ENCODE measurements around the gene PPFIBP2.
"Not testable (repeated sequence)": the region's sequence is repeated elsewhere in the genome, so short reads cannot be mapped to it uniquely, and the experiment has no call there.

The PPFIBP2 gene

DNA sequence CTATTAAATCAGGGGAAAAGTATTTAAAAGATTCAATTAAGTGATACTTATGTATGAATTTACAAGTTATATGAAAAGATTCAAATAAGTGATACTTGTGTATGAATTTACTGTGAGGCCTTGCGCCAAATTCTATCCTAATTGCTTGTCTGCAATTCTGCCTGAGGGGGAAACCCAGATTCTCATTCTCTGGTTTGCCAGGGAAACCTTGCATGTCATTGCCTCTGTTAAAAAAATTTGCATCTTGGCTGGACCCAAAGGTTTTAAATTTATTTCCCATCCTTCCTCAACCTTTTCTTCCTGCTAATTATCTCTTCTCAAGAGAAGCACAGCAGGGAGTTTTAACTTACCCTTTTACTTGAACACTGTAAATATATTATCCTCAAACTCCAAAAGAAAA lies 14.7 kb upstream of the PPFIBP2 start:
- no peak for DNase-seq (ENCODE audit: low read depth)

DNA sequence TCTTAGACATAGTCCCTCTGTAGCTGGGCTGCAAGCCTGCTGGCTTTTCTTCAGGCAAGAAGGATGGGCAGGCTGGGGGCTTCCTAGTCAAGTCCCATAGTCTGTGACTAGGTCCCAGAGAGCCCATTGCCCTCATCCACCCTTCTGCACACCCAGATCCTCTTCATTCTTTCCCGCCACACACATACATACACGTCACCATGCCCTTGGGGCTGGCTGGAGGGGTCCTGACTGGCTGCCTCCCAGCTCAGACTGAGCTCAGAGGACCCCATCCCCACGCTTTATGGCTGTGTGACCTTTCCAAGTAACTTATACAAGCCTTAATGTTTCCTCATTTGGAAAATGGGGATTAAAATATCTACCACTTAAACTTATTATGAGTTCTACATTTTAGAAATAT lies 13.5 kb upstream of the PPFIBP2 start:
- no peak for DNase-seq (ENCODE audit: low read depth)

DNA sequence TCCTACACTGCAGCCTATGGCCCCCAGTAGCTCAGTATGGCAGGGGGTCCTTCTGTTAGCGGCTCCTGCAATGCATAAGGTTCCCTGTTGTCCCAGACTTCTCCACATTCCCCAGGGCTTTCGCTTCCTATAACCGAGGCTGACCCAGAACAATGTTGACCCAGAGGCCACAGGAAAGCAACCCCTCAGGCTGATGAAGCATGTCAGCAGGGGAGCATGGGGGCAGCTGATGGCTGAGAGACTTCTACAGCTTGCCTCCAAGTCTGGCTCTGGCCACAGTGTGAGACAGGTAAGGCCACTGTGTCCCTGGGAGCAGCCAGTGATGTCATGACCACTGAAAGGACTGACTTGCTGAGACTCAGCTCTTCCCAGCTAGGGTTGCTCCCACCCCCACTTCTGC lies 12.5 kb upstream of the PPFIBP2 start:
- DNase-seq (ENCODE audit: low read depth): no peak

DNA sequence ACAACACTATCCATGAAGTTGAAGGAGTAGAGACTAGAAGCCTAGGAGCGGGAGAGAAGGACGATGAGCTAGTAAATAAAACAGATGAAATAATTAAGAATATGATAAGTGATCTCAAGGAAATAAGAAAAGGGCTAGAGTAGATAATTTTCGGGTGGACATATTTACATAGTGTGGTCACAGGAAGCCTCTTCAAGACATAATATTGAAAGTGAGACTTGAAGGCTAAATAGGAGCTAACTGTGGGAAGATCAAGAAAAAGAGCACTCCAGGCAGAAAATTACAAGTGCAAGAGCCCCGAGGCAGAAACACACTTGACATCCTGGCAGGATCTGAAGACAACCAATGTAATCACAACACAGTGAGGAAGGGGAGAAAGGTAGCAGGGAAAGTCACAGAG lies 11.9 kb upstream of the PPFIBP2 start:
- no peak for DNase-seq (ENCODE audit: low read depth)

DNA sequence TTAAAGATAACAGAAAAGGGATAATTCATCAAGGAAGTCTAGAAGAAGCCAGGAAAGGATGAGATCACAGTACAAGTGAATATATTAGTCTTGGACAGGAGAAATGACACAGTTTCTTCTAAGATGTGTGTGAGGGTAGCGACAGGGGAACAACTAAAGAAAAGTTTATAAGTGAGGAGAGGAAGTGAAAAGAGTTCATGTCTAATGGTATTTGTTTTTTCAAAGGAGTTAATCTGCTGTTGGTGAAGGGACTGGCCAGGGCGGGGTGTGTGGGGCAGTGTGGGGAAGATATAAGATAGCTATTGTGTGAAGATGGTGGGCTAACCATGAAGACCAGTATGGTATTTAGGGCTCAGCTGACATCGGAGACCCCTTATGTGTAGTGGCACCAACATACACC lies 7.6 kb upstream of the PPFIBP2 start:
- DNase-seq (ENCODE audit: low read depth): no peak

DNA sequence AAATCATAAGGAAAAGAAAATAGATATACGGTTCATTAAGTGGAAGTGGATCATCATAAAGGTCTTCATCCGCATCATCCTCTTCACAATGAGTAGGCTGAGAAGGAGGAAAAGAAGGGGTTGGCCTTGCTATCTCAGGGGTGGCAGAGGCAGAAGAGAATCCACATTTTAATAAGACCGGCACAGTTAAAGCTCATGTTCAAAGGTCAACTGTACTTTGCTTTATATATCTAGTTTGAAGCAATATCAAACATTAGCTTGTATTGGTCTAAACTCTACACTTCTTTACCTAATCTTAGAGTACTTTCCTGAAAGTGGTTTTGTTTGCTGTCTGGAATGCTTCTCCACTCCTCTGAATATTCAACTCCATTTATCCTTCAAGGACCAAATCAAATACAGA lies 5.7 kb upstream of the PPFIBP2 start:
- DNase-seq (ENCODE audit: low read depth): no peak

DNA sequence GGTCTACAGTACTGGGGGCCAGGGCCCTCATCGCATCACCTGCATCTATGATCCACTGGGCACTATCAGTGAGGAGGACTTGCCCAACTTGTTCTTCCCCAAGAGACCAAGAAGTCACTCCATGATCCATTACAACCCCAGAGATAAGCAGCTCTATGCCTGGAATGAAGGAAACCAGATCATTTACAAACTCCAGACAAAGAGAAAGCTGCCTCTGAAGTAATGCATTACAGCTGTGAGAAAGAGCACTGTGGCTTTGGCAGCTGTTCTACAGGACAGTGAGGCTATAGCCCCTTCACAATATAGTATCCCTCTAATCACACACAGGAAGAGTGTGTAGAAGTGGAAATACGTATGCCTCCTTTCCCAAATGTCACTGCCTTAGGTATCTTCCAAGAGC lies 3.8 kb upstream of the PPFIBP2 start:
- DNase-seq (ENCODE audit: low read depth): no peak

DNA sequence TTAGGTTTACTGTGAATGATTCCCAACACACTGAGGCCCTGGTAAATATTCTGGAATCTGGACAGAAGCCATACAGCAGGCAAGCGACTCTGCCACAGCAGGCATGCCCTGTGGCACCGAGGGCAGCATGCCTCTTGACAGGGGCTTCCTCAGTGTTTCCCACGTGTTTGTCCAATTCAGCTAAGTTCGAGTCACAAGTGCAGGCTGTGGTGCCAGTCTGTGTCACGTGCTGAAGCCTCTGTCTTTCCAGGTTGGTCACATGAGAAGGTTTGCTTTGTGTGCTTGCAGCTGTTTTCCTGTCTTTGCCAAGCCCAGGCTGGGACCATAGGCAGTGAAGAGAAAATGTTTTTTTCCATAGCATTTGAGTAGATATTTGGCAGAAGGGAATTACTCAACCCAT lies 2.4 kb upstream of the PPFIBP2 start:
- DNase-seq (ENCODE audit: low read depth): no peak

DNA sequence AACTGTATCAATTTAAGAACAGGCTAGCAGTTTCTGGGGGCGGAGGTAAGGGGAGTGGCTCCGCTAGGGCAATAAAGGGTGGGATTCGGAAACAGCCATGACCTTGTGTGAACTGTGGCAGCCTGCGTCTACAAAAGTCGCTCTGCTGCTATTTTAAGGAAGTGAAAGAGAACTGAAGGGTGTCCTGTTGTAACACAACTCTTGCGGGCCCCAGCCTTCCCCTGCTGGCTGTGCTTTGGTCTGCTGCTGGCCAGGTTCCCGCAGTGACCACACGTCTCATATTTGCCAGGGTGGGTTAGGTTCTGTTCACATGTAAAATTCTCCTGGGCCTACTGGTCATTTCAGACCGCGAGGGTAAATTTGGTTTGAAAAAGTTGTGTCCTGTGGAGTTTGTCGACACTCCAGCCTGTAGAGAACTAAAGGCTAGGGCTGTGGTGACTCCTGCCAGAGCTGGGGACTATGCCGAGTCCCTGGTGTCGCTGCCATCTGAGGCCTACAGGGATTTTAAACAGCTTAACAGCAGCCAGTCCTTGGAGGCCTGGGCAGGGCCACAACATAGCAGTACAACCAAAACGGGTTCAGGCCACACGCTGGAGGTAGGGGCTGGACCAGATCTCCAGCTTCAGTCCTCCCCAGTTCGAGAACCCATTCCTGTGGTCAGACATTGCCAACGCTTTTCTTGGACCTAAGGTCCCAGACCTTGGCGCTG lies 1.1 kb upstream of the PPFIBP2 start:
- no peak for DNase-seq (ENCODE audit: low read depth)

DNA sequence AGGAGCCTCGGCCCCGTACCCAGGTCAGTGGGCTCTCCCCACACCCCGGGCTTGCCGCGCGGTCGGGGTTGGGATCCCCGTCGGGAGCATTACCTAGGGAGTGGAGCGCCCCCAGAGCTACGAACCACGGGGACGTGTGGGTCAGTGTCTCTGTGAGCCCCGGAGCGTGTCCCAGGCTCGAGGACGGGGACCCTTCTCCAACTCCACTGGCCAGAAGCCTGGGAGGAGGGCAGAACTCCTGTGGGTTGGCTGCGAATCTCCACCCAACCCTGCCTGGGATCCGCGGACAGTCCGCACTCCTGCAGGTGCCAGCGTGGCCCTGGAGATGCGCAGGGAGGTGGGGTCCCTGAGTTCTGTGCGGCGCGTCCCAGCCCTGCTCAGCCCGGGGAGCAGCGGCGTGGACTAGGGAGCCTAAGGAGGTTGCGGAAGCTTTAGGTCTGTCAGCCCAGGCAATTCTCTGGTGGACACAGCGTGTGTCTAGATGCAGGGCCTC lies 346 bp downstream of the PPFIBP2 start:
- no peak for DNase-seq (ENCODE audit: low read depth)

DNA sequence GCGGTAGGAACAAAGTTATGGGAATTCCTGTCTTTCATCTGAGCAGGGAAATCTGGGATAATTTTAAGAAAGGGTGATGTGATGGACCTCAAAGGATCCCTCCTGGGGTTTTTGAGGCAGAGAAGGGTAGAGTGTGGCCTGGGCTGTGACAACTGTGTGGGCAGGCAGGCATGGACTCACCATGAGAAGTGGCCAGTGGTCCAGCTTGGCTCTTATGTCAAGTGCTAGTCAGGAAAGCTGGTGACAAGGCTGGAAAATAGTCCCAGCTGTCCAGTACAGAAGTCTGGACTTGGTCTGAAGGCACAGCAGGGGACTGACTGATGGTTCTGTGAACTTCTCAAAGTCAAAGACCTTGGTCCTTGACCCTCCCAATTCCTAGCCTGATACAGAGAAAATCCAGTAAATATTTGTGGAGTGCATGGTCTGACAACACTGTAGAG lies 1.7 kb downstream of the PPFIBP2 start:
- no peak for DNase-seq (ENCODE audit: low read depth)

DNA sequence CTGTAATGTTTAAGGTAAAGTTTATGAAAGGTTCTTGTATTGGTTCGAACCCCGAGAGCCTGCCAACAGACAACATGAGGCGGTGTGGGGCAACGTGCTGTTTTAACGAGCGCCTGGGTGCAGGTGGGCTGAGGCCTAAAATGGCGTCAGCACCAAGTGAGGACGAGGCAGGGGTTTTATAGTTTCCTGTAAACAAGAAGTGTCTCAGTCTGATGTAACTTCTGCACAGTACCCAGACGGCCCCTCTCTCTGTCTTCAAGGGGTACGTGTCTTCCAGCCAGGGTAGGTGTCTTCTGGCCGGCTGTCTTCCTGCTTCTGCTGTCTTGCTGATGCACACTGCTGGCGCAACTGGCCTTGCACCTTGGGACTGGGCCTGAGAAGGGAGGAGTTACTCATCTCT lies 2.7 kb downstream of the PPFIBP2 start:
- no peak for DNase-seq (ENCODE audit: low read depth)

DNA sequence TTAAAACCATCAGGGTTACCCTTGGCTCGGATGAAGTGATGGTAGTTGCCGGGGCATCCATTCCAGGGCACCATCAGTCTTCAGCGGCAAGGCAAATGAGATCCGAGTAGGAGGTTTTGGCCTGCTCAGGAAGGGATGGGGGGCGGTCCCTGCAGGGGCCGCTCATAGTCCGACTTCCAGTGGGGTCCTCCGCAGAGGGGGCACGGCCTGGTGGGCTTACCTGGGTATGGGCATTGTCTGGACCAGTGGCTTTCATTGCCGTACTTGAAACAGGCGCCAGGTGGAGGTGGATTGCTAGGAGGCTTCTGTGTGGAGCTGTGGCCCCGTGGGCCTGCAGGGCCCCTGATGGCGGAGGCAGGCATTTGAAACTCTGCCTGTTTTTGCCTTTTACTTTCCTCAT lies 3.9 kb downstream of the PPFIBP2 start:
- not testable (repeated sequence) for DNase-seq (ENCODE audit: low read depth)

DNA sequence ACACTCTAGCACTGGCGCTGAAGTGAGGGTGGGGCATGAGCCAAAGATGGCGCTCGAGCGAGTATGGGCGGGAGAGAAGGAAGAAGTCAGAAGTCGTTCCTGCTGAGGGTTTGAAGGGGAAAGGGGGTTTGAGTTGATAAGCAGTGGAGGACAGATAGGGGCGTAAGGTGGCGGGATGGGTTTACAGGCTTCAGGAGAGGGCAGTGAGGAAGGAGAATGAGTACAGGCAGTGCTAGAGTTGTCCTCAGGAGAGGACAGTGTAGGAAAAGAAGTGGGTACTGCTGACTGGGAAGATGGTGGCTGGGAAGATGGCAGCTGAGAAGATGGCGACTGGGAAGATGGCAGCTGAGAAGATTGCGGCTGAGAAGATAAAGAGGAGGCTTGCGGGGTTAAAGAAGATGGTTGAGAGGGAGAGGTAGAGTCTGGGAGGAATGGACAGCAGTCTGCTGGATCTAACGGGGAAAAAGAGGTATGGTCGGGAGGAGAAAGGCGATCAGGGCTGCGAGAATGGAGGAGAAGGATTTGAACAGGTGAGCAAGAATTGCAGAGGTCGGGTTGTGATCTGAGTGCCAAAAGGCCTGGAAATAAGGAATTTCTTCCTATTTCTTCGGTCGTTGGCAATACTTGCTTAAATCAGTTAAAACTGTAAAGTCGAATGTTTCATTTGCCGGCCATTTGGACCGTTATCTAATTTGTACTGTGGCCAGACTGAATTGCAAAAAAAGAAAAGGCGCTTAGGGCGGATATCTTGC lies 5.2 kb downstream of the PPFIBP2 start:
- DNase-seq (ENCODE audit: low read depth): no peak

DNA sequence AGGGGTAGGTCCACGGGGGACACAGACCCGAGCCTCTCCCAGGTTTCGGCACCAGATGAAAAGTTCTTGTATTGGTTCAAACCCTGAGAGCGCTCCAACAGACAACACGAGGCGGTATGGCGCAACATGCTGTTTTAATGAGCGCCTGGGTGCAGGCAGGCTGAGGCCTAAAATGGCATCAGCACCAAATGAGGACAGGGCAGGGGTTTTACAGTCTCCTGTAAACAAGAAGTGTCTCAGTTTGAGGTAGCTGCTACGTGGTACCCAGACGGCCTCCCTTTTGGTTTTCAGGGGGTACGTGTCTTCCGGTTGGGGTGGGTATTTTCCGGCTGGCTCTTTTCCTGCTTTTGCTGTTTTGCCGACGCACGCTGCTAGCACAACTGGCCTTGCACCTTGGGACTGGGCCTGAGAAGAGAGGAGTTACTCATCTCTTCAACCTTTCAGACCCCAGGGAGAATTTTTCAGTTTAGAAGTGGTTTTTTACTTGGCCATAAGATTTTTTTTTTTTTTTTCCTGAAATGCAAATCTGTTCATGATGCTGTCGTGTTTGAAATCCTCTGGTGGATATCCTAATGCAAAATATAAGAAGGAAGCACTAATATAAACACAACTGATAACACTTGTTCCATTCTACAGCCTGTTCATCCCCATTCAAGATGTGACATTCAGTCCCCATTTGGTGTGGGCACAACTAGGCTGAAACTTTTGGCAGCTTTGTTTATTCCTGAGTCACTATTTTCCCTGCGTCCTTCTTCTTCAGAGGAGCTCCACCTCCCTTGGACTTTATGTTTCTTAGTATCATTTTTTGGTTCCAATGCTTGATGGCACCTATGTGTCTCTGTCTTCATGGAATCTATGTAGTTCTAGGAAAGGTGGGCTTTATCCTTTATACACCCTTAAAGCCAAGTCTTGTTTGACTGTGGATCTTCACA lies 6.5 kb downstream of the PPFIBP2 start:
- no peak for DNase-seq (ENCODE audit: low read depth)

DNA sequence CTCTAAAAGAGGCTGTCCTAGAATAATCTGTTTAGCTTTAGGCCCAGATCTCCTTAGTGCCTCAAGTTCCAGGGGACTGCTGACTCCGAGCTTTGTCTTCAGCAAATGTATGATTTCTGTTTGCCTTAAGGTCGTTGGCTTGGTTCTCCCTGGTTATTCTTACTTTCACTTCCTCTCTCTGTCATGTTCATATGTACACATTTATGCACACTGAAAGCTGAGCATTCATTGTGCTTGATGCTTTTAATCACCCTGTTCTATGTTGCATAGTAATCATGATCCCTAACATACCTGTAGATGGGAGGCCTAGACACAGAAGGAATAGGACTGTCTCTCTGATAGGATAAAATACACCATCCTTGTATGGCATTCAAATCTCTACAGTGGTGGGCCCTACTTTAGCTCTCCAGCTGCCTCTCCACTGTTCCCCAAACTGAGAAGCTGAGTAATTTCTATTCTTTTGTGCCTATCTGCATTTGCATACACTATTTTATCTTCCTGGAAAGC lies 7.2 kb downstream of the PPFIBP2 start:
- no peak for DNase-seq (ENCODE audit: low read depth)

DNA sequence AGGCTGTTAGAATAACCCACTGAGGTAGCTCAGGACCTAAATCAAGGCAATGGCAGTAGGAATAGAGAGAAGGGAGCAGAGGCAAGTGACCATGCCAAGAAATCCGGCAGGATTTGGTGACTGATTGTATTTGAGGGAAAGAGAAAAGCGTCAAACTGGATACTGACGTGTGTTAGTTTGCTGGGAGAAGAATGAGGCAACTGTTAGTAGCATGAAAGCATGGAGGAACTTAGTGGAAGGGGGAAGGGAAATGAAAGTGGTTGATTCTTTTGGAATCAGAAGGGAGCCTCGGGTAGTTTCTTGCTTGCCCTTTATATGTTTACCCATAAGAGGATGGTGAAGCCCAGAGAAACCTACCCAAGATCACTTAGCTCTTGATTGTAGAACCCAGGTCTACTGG lies 8.3 kb downstream of the PPFIBP2 start:
- no peak for DNase-seq (ENCODE audit: low read depth)

DNA sequence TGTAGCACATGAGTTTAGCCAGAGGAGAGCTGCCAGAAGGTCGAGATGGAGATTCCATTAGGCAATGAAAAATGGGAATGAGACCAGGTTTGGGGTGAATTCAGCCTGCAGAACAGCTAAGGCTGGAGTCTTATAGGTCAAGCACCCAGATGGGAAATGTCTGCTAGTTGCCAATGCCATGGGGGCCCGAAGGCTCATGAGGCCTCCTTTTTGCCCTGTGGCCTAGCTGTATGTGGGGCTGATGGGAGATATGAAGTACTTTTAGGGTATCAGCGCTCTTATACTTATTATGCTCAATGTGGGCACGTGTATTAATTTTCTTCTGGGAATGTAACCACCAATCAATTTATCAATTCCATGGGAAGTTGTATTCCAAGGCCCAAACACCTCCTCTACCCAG lies 8.7 kb downstream of the PPFIBP2 start:
- no peak for DNase-seq (ENCODE audit: low read depth)

DNA sequence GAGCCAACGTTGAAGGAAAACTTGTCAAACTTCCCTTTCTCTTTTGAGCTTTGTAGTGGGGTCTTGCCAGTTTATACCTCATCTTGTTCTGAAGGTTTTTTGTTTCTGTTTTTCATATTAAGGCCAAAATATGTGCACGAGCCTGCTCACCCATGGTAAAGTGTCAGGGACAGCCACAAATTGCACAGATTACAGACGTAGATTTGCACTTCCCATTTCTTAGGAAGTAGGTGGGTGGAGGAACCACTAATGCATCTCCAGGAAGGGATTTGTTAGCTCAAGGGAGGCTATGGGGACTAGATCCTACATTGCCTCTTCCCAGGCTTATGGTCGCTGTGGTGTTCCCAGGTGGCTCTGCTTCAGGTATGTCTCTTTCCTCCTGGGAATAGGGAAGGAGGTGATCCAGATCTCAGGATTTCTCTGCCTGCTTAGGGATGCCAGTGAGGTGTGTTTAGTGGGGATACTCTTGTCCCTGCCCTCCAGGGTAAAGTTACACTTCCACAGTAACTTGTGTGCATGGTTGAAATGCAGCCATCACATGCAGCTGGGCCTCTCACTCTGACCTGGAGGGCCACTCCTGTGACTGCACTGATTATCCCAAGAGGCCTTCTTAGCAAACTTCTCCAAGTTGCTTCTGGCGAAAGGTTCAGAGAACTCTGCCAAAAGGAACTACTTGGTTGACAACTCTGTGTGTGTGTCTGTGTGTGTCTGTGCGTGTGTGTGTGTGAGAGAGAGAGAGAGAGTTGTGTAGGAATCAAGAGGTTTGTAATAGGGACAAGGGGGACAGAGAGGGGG lies 9.8 kb downstream of the PPFIBP2 start:
- DNase-seq (ENCODE audit: low read depth): no peak

DNA sequence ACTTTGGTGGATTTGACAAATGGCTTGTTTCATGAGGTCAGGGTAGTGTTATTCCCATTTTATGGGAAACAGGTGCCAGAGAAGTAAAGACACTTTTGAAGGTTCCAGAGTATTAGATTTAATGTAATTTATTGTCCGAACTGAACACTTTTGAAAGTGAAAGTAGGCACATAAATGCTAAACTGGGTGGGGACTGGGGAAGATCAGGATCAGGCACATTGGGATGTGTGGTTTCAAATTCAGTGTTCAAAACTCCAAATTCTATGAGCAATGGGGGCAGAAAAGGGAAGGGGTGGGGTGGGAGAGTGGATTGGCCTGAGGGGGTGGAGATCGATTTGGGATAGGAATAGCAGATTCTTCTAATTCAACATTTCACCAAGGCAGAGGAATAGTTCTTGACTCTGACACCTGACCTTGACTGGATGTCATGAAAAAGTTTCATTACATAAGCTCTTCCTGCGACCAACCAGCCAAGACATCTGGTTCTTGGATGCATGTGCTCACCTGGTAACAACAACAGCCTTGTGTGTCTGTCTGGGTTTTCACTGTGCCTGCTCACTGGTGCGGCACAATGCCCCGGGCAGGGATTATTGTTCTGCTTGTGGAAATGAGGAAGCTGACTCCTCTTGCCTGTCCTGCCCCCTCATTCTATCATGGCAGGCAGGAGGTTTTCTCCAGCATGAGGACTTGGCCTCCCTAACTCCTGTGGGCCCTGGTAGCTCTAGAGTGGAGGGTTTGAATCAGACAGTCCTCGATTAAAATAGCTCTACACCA lies 10.8 kb downstream of the PPFIBP2 start:
- no peak for DNase-seq (ENCODE audit: low read depth)

DNA sequence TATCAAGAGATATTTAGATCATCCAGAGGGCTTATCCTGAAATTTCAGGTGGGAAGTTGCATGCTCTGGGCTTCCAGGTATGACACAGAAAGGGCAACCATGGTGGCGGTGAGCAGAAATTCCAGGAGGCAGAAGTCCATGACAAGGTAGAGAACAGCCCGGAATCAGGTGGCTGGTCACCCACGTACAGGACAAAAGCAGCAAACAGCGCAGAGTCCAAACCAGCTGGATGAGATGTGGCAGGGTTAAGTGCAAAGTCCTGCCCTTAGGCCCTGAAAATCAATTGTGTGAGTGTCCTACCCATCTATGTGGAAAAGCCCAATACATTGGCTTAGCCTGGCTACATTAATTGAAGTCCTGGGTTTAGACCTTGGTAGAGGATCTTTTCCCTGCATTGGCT lies 11.6 kb downstream of the PPFIBP2 start:
- no peak for DNase-seq (ENCODE audit: low read depth)

Measured in activated T-helper 1 cell treated with Interleukin-2 at 50 U/mL for 16 hours (primary cell).